Right renal pelvis (tissue), 4 donors: Measurements from ENCODE around the gene KIF26A. TPM values are rescaled to one million over a fixed set of nuclear protein-coding genes. Genes with fewer than 3 reads are reported as not detected.

Source experiments
- DNase-seq, 4 donors: peaks; one replicate each; pipeline ENCODE4 v3.0.0-alpha.2; 2013; ENCODE audit warnings: low read depth in 4 of 4, low spot score in 3 of 4, missing footprints in 1 of 4
- polyA plus RNA-seq, 4 donors: library from polyadenylated mRNA; unstranded; fragments of 120-200 nt; gene quantifications; one replicate each; pipeline ENCODE4 v1.2.1, GENCODE V29; 2013; ENCODE audit not compliant: insufficient read length in 4 of 4

Gene KIF26A
- polyA plus RNA-seq, 4 donors, result 9.6 to 15.4 (median 10.5) TPM

- DNase-seq, result no peak
Measured at GRCh38 chr14:104111301-104112112, 26.9 kb upstream of the KIF26A start.

- DNase-seq, result no peak
Measured at GRCh38 chr14:104112113-104112505, 26.3 kb upstream of the KIF26A start.

- DNase-seq, result no peak
Measured at GRCh38 chr14:104112609-104113571, 25.5 kb upstream of the KIF26A start.

GRCh38 chr14:104113631-104114420, 24.6 kb upstream of the KIF26A start:
- no peak for DNase-seq

- DNase-seq, result no peak
Measured at GRCh38 chr14:104114421-104115130, 23.8 kb upstream of the KIF26A start.

- DNase-seq, result no peak
Measured at GRCh38 chr14:104115131-104115600, 23.2 kb upstream of the KIF26A start.

GRCh38 chr14:104115691-104116287, 22.6 kb upstream of the KIF26A start:
- no peak for DNase-seq

- no peak for DNase-seq
Measured at GRCh38 chr14:104116288-104116755, 22.1 kb upstream of the KIF26A start.

- DNase-seq, result no peak
Measured at GRCh38 chr14:104116756-104117340, 21.5 kb upstream of the KIF26A start.

- no peak for DNase-seq
Measured at GRCh38 chr14:104117341-104118005, 20.9 kb upstream of the KIF26A start.

GRCh38 chr14:104118006-104118844, 20.2 kb upstream of the KIF26A start:
- no peak for DNase-seq

GRCh38 chr14:104119119-104119487, 19.3 kb upstream of the KIF26A start:
- no peak for DNase-seq

- DNase-seq, result no peak
Measured at GRCh38 chr14:104119488-104120251, 18.7 kb upstream of the KIF26A start.

GRCh38 chr14:104120281-104120741, 18.1 kb upstream of the KIF26A start:
- no peak for DNase-seq

GRCh38 chr14:104121142-104121541, 17.2 kb upstream of the KIF26A start:
- no peak for DNase-seq

- no peak for DNase-seq
Measured at GRCh38 chr14:104123879-104124278, 14.5 kb upstream of the KIF26A start.

- no peak for DNase-seq
Measured at GRCh38 chr14:104125011-104125410, 13.4 kb upstream of the KIF26A start.
